SK-N-SH (cell line): ENCODE results near the gene MADD. TPM values are rescaled to one million over a fixed set of nuclear protein-coding genes. Genes with fewer than 3 reads are reported as not detected.
A peak's percentile ranks its signal among the peaks of the same experiment; 100 is the strongest.

Source experiments
- CTCF ChIA-PET: fragments of 300-600, 350-600 bp; formaldehyde crosslinking; extraction: SDS; loops from one replicate; lab custom pipeline; 2021; lab: Yijun Ruan, JAX
- POLR2A ChIA-PET: fragments of 350-600 bp; sonication (Branson Sonifier 250); formaldehyde crosslinking; extraction: SDS; loops from one replicate; lab custom pipeline; 2020; ENCODE audit warnings: antibody characterized with exemption, inconsistent platforms; lab: Yijun Ruan, JAX
- DNase-seq: peaks from one replicate; pipeline ENCODE4 v3.0.0; 2012
- H2AFZ ChIP-seq: fragments of 200-600 bp; sonication (generic); 2 replicates; pipeline ENCODE4 v1.8.1; 2016; ENCODE audit warnings: antibody characterized with exemption, mild to moderate bottlenecking, low read depth
- H3F3A ChIP-seq: fragments of 200-600 bp; sonication (generic); replicated peaks from 2 replicates; pipeline ENCODE3; 2016; ENCODE audit warnings: antibody characterized with exemption, mild to moderate bottlenecking; ENCODE audit not compliant: insufficient read depth
- H3K27ac ChIP-seq, 2 experiments: fragments of 200-500 bp in 1 of 2; fragments of 200-600 bp in 1 of 2; sonication (Bioruptor generic) in 1 of 2; sonication (generic), shearing (Covaris generic) in 1 of 2; 2 replicates each; pipeline versions ENCODE4 v1.5.1 to v1.6.1; 2014 to 2016; ENCODE audit warnings: low read depth in 2 of 2, inconsistent platforms in 1 of 2, low read length in 1 of 2, mild to moderate bottlenecking in 1 of 2, mixed read lengths in 1 of 2
- H3K27me3 ChIP-seq: fragments of 200-600 bp; sonication (generic), shearing (Covaris generic); 2 replicates; pipeline ENCODE4 v1.6.1; 2016; ENCODE audit warnings: mixed run types; ENCODE audit not compliant: insufficient read depth
- H3K36me3 ChIP-seq, 2 experiments: fragments of 200-500 bp in 1 of 2; fragments of 200-600 bp in 1 of 2; sonication (Bioruptor generic) in 1 of 2; sonication (generic) in 1 of 2; replicated peaks in 1 of 2; 2 replicates each; pipeline versions ENCODE3 to v1.5.1; 2014 to 2016; ENCODE audit warnings: low read length in 1 of 2, mild to moderate bottlenecking in 1 of 2; ENCODE audit not compliant: insufficient read depth in 2 of 2, control insufficient read depth in 1 of 2
- H3K4me1 ChIP-seq, 2 experiments: fragments of 200-500 bp in 1 of 2; fragments of 200-600 bp in 1 of 2; sonication (Bioruptor generic) in 1 of 2; sonication (generic), shearing (Covaris generic) in 1 of 2; 2 replicates each; pipeline versions ENCODE4 v1.5.1 to v1.6.1; 2014 to 2016; ENCODE audit warnings: low read depth in 1 of 2, low read length in 1 of 2, mixed run types in 1 of 2; ENCODE audit not compliant: insufficient read depth in 2 of 2, control insufficient read depth in 1 of 2
- H3K4me2 ChIP-seq: fragments of 200-600 bp; sonication (generic), shearing (Covaris generic); 2 replicates; pipeline ENCODE4 v1.6.1; 2017; ENCODE audit warnings: mixed run types
- H3K4me3 ChIP-seq, 2 experiments: fragments of 200-500 bp in 1 of 2; fragments of 200-600 bp in 1 of 2; sonication (Bioruptor generic) in 1 of 2; sonication (generic), shearing (Covaris generic) in 1 of 2; 2 replicates each; pipeline versions ENCODE4 v1.5.1 to v1.8.1; 2014 to 2016; ENCODE audit warnings: low read depth in 2 of 2, inconsistent platforms in 1 of 2, low read length in 1 of 2, mild to moderate bottlenecking in 1 of 2, mixed read lengths in 1 of 2, moderate library complexity in 1 of 2
- H3K79me2 ChIP-seq: fragments of 200-600 bp; sonication (generic); 2 replicates; pipeline ENCODE4 v1.8.1; 2017; ENCODE audit warnings: mild to moderate bottlenecking; ENCODE audit not compliant: insufficient read depth
- H3K9ac ChIP-seq: fragments of 200-600 bp; sonication (generic); 2 replicates; pipeline ENCODE4 v1.6.1; 2017; ENCODE audit warnings: mixed run types
- H3K9me2 ChIP-seq: fragments of 200-600 bp; sonication (generic); 2 replicates; pipeline ENCODE4 v1.6.1; 2017; ENCODE audit warnings: mixed run types
- H3K9me3 ChIP-seq: fragments of 200-600 bp; sonication (generic); 2 replicates; pipeline ENCODE4 v1.6.1; 2017; ENCODE audit warnings: mixed run types, mild to moderate bottlenecking, moderate library complexity
- H4K20me1 ChIP-seq: fragments of 200-600 bp; sonication (generic); 2 replicates; pipeline ENCODE4 v1.6.1; 2017; ENCODE audit warnings: mild to moderate bottlenecking, mixed run types; ENCODE audit not compliant: insufficient read depth
- GABPA ChIP-seq: IDR thresholded peaks from 2 replicates; pipeline ENCODE4 v1.4.0; 2012; ENCODE audit warnings: low read depth, mild to moderate bottlenecking
- MEF2A ChIP-seq: IDR thresholded peaks from 2 replicates; pipeline ENCODE4 v1.4.0; 2012; ENCODE audit warnings: low read depth, borderline replicate concordance
- MXI1 ChIP-seq: IDR thresholded peaks from 2 replicates; pipeline ENCODE4 v1.6.1; 2012; ENCODE audit warnings: mild to moderate bottlenecking, low read depth, low read length, improper control_type of control experiment
- POLR2AphosphoS5 ChIP-seq: IDR thresholded peaks from 2 replicates; pipeline ENCODE4 v1.6.1; 2012; ENCODE audit warnings: low read depth, low read length
- RAD21 ChIP-seq: IDR thresholded peaks from 2 replicates; pipeline ENCODE4 v1.6.1; 2012; ENCODE audit warnings: mild to moderate bottlenecking, low read length
- SIN3A ChIP-seq: IDR thresholded peaks from 2 replicates; pipeline ENCODE4 v1.6.1; 2012; ENCODE audit warnings: low read depth, mild to moderate bottlenecking, low read length, moderate library complexity, borderline replicate concordance
- SMC3 ChIP-seq: IDR thresholded peaks from 2 replicates; pipeline ENCODE4 v1.6.1; 2012; ENCODE audit warnings: low read depth, low read length, improper control_type of control experiment
- WGBS: methylation state at CpG from one replicate; pipeline ENCODE4 v1.1.6; 2017; ENCODE audit warnings: low lambda C conversion rate; 5-methylcytosine and 5-hydroxymethylcytosine counted together
- polyA plus RNA-seq, 3 experiments: library from polyadenylated mRNA; depleted of rRNA; stranded (reverse); fragments of >200 nt; gene quantifications; 2 replicates each; pipeline ENCODE4 v1.2.3, GENCODE V29; 2012
- TF ChIP-seq, protein P1 (sequence below): fragments of 200-600 bp; sonication (generic); IDR thresholded peaks from 2 replicates; pipeline ENCODE4 v1.6.1; 2017; ENCODE audit warnings: antibody characterized with exemption, mild to moderate bottlenecking, moderate library complexity

The MADD gene
- polyA plus RNA-seq, 1 of the 3 experiments (the other 2 are of a cell fraction): 16.4 TPM

DNA sequence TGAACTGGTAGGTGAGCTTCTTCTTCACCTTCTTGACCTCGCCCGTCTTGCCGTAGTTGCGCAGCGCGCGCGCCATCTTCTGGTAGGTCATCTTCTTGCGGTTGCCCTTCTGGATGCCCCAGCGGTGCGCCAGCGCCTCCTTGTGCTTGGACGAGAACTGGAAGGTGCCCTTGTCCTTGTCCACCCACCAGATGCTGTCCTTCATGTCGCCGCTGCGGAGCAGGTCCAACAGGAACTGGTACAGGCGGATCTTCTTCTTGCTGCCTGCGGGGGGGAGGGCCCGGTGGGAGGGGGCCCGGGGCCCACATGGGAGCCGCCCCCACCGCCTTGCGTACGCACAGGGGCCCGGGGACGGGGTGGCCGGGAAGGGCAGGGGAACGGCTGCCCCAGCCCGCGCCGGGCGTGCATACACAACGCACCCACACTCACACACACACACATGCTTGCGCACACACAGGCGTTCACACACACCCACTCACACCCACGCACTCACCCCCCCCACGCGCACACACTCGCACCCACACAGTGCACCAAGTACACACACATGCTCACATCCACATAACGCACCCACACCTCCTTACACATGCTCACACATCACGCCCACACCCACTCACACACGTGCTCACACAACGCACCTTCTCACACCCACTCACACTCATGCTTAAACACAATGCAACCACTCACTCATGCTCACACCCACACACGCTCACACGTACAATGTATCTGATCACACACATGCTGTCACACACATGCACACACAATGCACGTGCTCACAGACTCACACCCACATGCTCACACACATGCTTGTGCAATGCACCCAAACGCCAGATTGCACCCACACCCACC, 85.6 kb downstream of the MADD start:
- H3K9ac ChIP-seq: no peak overlapping the region
- ChIA-PET POLR2A (no interaction called here), CTCF (interaction anchor here (0.6 to 3.6 kb wide), 68 partner anchors 10 to 636 kb away, joined by 3 to 29 read pairs (median 4); partner anchors contain the start of genes ACP2, ARFGAP2, MADD and NR1H3)

DNA sequence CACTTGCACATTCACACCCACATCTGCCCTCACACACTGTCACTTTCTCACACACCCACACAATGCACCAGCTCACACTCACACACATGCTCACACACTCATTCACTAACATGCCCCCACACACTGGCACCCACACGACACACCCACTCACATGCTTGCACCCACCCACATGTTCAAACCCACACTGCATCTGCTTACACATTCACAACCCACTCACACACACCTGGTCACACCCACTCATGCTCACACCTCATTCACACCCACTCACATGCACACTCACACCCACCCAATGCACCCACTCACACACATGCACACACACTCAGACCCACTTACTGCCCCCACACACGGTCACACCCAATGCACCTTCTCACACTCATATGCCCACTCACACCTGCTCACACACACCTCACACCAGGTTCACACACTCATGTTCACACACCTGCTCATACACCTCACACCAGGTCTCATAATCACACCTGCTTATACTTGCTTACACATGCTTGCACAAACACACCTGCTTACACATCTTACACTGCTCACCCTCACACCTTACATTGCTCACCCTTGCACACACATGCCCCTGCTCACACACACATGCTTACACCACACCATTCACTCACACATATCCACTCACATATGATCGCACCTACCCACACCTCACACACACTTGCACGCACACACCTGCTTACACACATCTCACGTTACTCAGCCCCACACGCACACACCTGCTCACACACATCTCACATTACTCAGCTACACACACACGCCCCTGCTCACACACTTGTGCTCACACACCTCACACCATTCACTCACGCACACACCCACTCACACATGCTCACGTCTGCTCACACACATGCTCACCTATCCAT, 86.4 kb downstream of the MADD start:
- Histone ChIP-seq H3K9ac (no peak overlapping the region), H3F3A (peaks cover 5% of the 10 kb centered on the region), H3K79me2 (no peaks in the 10 kb centered on the region), H3K27ac (no peak overlapping the region), H3K36me3 (no peaks in the 10 kb centered on the region), H3K27me3 (no peaks in the 10 kb centered on the region), H3K9me3 (no peaks in the 10 kb centered on the region), H4K20me1 (no peaks in the 10 kb centered on the region), H3K4me1 (peaks cover 0 to 10% of the 10 kb centered on the region in 2 experiments; a peak in 1 of 4 replicates), H2AFZ (no peak overlapping the region), H3K9me2 (no peaks in the 10 kb centered on the region), H3K4me2 (no peak overlapping the region), H3K4me3 (no peak overlapping the region)
- no peak for DNase-seq
- 79% methylated on average over 9 of the region's 9 CpGs for WGBS
- ChIA-PET POLR2A (no interaction called here), CTCF (interaction anchor here (1.1 kb wide), 1 partner anchor 56 kb away, joined by 4 read pairs; no protein-coding TSS in a partner anchor)
- TF ChIP-seq MEF2A: no peak

More for the DNA sequence above, 85.6 kb downstream of the MADD start:
- Histone ChIP-seq H3K9me2 (no peaks in the 10 kb centered on the region), H3K36me3 (no peaks in the 10 kb centered on the region), H3K4me1 (peaks cover 0 to 10% of the 10 kb centered on the region in 2 experiments; a peak in 1 of 4 replicates), H3F3A (peaks cover 5% of the 10 kb centered on the region), H3K4me2 (peak overlapping the region; percentile 46), H3K27me3 (no peaks in the 10 kb centered on the region), H3K27ac (no peak overlapping the region), H4K20me1 (no peaks in the 10 kb centered on the region), H2AFZ (peak overlapping the region; percentile 53; the same call in 1 of the 2 replicates), H3K79me2 (no peaks in the 10 kb centered on the region), H3K9me3 (no peaks in the 10 kb centered on the region), H3K4me3 (peak overlapping the region; percentile 28 to 65)
- WGBS: 51% methylated on average over 14 of the region's 47 CpGs
- TF ChIP-seq MXI1: 0 out of 2 replicates have a peak, but pooled peaks have one; percentile 28
- TF ChIP-seq, protein P1, sequence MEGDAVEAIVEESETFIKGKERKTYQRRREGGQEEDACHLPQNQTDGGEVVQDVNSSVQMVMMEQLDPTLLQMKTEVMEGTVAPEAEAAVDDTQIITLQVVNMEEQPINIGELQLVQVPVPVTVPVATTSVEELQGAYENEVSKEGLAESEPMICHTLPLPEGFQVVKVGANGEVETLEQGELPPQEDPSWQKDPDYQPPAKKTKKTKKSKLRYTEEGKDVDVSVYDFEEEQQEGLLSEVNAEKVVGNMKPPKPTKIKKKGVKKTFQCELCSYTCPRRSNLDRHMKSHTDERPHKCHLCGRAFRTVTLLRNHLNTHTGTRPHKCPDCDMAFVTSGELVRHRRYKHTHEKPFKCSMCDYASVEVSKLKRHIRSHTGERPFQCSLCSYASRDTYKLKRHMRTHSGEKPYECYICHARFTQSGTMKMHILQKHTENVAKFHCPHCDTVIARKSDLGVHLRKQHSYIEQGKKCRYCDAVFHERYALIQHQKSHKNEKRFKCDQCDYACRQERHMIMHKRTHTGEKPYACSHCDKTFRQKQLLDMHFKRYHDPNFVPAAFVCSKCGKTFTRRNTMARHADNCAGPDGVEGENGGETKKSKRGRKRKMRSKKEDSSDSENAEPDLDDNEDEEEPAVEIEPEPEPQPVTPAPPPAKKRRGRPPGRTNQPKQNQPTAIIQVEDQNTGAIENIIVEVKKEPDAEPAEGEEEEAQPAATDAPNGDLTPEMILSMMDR: peak; percentile 96
- TF ChIP-seq GABPA: no peak
- peak; percentile 95 for TF ChIP-seq SMC3
- no peak for TF ChIP-seq POLR2AphosphoS5
- peak; percentile 48; the same call in 1 of the 2 replicates for TF ChIP-seq SIN3A
- TF ChIP-seq RAD21: peak; percentile 97
- peak; percentile 93 for DNase-seq
